HL-60 (cell line): ENCODE results near the gene CRELD1.

Experiments
- CTCF ChIP-seq: IDR thresholded peaks from one replicate; pipeline ENCODE4 v1.5.1; 2011; ENCODE audit warnings: low read length, control low read depth, inconsistent platforms; ENCODE audit not compliant: insufficient read depth
- POLR2AphosphoS5 ChIP-seq: IDR thresholded peaks from 2 replicates; pipeline ENCODE4 v1.6.1; 2012; ENCODE audit warnings: low read depth
- REST ChIP-seq: IDR thresholded peaks from 2 replicates; pipeline ENCODE4 v1.6.1; 2012; ENCODE audit warnings: low read depth; ENCODE audit not compliant: insufficient replicate concordance

- no peak for TF ChIP-seq CTCF
- no peak for TF ChIP-seq REST
- TF ChIP-seq POLR2AphosphoS5 = no peak
Observed at GRCh38 chr3:9934235-9934621, 594 bp downstream of the CRELD1 start.
